GM18517 (cell line): Measurements from ENCODE around the gene DES.

Experiments used
- ATAC-seq: cut with Tn5 transposase; IDR thresholded peaks from one replicate; pipeline ENCODE4 v1.9.1; 2021; ENCODE audit warnings: mild to moderate bottlenecking, moderate library complexity; ENCODE audit not compliant: unreplicated experiment

DES gene

GRCh38 chr2:219419331-219420197 lies 1.4 kb downstream of the DES start:
- no peak for ATAC-seq

DNA sequence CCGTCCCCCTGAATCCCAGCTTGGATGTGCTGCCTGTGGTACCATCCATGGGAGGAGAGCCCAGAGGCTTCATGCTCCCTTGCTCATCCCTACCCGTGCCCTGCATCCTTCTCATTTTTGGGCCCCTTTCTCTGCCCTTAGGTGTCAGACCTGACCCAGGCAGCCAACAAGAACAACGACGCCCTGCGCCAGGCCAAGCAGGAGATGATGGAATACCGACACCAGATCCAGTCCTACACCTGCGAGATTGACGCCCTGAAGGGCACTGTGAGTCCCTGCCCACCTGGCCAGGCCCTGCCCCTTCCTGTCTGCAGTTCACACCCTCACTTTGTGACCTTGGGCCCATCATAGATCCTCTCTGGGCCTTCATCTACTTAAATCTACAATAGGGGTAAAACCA lies 2.5 kb downstream of the DES start:
- ATAC-seq, result no peak

GRCh38 chr2:219421323-219421722 lies 3.1 kb downstream of the DES start:
- no peak for ATAC-seq

GRCh38 chr2:219422952-219423534 lies 4.9 kb downstream of the DES start:
- no peak for ATAC-seq

GRCh38 chr2:219423652-219424377 lies 5.6 kb downstream of the DES start:
- ATAC-seq, result no peak

DNA sequence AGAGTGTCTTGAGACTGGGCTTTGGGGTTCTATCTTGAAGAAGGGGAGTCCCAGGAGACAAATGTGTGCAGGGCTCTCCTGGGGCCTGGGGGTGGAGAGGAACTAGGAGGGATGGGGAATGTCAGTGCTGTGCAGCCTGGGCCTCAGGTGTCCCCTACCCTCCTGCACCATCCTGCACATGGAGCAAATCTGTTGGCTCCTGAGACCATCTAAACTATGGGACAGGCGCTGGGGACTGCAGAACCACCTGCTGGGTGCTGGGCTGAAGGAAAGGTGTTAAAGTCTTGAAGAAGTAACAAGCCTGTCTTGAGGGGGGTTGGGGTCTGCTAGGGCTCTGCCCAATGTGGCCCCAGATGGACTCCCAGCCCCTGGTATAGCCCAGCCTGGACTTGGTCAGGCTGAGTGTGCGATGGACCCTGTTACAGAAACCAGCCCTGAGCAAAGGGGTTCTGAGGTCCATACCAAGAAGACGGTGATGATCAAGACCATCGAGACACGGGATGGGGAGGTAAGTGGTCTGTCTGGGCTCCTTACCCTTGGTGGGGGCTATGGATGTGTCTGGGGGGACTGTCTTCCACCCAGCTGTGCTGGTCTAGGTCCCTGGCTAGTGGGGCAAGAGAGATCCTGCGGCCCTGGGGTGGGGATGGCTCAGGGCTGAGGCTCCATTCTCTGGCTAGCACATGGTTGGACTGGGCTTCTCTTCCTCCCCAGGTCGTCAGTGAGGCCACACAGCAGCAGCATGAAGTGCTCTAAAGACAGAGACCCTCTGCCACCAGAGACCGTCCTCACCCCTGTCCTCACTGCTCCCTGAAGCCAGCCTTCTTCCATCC lies 7.3 kb downstream of the DES start:
- ATAC-seq, result no peak

- ATAC-seq, result no peak
Measured at GRCh38 chr2:219426068-219426443, 7.9 kb downstream of the DES start.

- ATAC-seq, result no peak
Measured at GRCh38 chr2:219426534-219427136, 8.5 kb downstream of the DES start.

- no peak for ATAC-seq
Measured at GRCh38 chr2:219428469-219428868, 10.3 kb downstream of the DES start.

DNA sequence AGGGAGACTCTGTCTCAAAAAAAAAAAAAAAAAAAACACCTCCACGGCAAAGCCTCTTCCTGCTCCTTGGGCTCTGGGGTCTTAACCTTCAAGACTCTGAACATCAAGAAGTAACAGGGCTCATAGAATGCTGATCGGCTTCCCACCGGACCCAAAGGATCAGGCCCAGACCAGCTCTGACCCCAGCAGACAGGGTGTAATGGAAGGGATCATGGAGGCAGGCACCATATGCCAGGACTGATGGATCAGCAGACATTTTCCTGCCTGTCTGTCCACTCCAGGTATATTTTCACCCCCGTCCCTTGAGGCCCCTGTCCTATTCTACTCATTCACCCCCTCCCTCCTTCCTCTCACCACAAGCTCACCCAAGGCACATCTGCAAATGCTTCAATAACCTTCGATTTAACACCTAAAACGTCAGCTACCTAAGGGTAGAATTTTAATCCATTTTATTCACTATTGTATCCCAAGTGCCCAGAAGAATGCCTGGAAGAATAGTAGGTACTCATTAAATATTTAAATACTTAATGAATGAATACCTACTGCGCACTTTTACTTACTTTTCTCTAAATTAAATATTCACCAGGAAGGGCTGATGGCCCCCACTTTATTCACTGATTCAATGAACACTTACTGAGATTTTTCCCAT lies 11.9 kb downstream of the DES start:
- no peak for ATAC-seq

GRCh38 chr2:219430633-219431615 lies 12.7 kb downstream of the DES start:
- no peak for ATAC-seq

DNA sequence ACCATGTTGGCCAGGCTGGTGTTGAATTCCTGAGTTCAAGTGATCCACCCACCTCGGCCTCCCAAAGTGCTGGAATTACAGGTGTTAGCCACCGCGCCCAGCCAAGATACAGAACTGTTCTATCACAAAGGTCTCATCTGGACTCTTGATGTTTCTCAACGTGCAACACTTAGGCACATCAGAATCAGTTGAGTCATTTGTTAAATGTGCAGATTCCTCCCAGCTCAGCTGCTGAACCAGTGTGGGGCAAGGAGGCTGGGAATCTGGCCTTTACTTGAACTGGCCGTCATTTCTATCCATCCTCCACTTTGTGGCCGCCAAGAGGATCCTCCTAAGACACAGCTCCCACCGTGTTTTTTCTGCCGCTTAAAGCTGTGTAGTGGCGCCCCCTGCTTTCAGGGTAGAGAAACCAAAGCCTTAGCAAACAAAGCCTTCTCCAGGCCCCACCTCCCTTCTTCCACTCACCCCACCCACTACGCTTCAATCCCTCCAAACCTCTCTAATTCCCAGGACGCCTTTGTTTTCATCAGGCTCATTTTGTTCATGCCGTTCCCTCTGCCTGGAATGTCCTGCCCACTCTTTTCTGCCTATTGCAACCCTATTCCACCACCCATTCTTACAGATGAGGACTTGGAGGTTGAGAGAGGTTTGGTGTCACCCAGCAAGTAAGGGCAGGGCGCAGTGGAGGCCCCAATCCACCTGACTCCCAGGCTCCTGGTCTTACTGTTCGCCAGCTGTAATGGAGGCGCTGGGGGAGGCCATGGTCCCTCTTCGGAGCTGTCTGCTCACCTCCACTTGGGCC lies 15.7 kb downstream of the DES start:
- no peak for ATAC-seq

- ATAC-seq, result no peak
Measured at GRCh38 chr2:219434468-219434717, 16.2 kb downstream of the DES start.

GRCh38 chr2:219434718-219435525 lies 16.7 kb downstream of the DES start, which contains the start of gene SPEG:
Gene SPEG (plus strand): TSS chr2:219434843. CDS start chr2:219434978, 135 bp downstream.
- ATAC-seq, result no peak

GRCh38 chr2:219435701-219436100 lies 17.5 kb downstream of the DES start:
- no peak for ATAC-seq

GRCh38 chr2:219436491-219436890 lies 18.3 kb downstream of the DES start:
- ATAC-seq, result no peak

GRCh38 chr2:219437141-219437540 lies 19.0 kb downstream of the DES start:
- ATAC-seq, result no peak
